A673 (cell line): ENCODE results near the gene STPG1.

Experiments
- CTCF ChIP-seq: fragments of 300-800, 200-600 bp; sonication (generic); conservative IDR thresholded peaks from 2 replicates; pipeline ENCODE4 v1.5.1; 2017; ENCODE audit warnings: low read depth, mild to moderate bottlenecking, antibody characterized with exemption, low read length, moderate library complexity, mixed read lengths
- EZH2 ChIP-seq: fragments of 200-600 bp; sonication (generic); IDR thresholded peaks from 2 replicates; pipeline ENCODE4 v1.6.1; 2017; ENCODE audit warnings: borderline replicate concordance, low read depth, mild to moderate bottlenecking, mixed read lengths, antibody characterized with exemption, low read length; ENCODE audit not compliant: poor library complexity, severe bottlenecking

- no peak for TF ChIP-seq CTCF
- no peak for TF ChIP-seq EZH2
These were observed 11.4 kb upstream of the STPG1 start for GRCh38 chr1:24424990-24425389.
